Measurements from ENCODE around the gene ADNP2.

GRCh38 chr18:80059945-80060344 is 49.1 kb upstream of the ADNP2 start:
- TF ChIP-seq, protein P1, sequence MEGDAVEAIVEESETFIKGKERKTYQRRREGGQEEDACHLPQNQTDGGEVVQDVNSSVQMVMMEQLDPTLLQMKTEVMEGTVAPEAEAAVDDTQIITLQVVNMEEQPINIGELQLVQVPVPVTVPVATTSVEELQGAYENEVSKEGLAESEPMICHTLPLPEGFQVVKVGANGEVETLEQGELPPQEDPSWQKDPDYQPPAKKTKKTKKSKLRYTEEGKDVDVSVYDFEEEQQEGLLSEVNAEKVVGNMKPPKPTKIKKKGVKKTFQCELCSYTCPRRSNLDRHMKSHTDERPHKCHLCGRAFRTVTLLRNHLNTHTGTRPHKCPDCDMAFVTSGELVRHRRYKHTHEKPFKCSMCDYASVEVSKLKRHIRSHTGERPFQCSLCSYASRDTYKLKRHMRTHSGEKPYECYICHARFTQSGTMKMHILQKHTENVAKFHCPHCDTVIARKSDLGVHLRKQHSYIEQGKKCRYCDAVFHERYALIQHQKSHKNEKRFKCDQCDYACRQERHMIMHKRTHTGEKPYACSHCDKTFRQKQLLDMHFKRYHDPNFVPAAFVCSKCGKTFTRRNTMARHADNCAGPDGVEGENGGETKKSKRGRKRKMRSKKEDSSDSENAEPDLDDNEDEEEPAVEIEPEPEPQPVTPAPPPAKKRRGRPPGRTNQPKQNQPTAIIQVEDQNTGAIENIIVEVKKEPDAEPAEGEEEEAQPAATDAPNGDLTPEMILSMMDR (conservative IDR thresholded peaks at IDR 0.05; ENCODE audit: low read length), result no peak
- TF ChIP-seq EZH2phosphoT487 (IDR thresholded peaks at IDR 0.05; ENCODE audit: borderline replicate concordance), result no peak
